GM19099 (cell line): ENCODE results near the gene GRM7.

Experiments
- POLR2A ChIP-seq: IDR thresholded peaks from 3 replicates; pipeline ENCODE4 v1.6.1; 2011; ENCODE audit warnings: low read depth; ENCODE audit not compliant: insufficient read length; ENCODE audit errors: extremely low read depth

The GRM7 gene

DNA sequence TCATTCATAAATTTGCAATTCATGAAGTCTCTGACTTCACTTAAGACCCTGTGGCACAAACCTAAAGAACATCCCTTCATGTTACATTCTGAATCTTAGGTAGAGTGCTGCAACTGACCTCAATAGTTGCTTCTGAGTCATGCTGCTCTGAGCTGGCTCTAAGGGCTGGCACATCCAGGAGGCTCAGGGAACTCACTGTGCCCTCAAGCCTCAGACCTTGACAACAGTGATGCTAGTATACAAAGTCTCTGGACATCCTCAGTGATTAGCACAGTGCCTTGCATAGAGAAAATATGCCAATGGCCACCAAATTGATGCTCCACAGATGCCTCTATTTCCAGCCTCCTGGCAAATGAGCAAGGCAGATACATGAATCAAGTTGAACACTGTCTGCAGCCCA lies 899.8 kb downstream of the GRM7 start:
- TF ChIP-seq POLR2A: no peak

GRCh38 chr3:7764115-7764514 lies 903.2 kb downstream of the GRM7 start:
- TF ChIP-seq POLR2A: no peak

GRCh38 chr3:7766530-7766929 lies 905.6 kb downstream of the GRM7 start:
- no peak for TF ChIP-seq POLR2A

DNA sequence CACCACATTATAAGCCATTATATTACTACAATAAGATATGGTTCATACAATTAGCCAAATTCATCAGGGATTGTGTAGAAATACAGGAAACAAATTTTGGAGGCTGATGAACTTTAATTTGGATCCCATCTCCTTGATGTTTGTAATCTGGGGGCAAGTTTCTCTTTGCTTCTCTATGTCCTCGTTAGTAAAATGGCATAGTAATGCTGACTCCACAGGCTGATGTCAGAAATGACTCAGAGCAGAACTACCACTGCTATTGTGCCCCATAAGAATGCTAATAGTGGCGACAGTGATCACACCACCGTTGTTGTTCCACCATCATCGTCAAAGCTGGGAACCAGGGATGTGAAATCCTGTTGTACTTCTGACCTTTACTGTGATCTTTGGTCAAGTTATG lies 918.4 kb downstream of the GRM7 start:
- TF ChIP-seq POLR2A: no peak

DNA sequence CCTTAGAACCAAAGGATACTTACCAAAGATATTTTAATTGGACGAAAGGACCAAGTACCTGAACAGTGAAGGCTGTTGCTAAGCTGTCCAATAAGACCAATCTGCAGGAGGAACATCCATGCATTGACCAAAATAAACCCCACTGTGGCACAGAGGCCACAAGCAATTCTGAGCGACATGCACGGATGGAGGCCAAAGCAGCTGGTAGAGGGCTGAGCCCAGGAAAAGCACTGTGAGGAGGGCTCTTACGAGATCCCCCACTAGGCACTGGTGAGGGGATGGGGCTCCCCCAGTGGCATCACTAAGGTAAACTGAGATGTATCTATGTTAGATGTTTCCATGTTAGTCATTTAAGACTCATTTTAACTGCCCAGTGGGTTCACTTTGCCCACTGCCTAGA lies 920.5 kb downstream of the GRM7 start:
- no peak for TF ChIP-seq POLR2A

DNA sequence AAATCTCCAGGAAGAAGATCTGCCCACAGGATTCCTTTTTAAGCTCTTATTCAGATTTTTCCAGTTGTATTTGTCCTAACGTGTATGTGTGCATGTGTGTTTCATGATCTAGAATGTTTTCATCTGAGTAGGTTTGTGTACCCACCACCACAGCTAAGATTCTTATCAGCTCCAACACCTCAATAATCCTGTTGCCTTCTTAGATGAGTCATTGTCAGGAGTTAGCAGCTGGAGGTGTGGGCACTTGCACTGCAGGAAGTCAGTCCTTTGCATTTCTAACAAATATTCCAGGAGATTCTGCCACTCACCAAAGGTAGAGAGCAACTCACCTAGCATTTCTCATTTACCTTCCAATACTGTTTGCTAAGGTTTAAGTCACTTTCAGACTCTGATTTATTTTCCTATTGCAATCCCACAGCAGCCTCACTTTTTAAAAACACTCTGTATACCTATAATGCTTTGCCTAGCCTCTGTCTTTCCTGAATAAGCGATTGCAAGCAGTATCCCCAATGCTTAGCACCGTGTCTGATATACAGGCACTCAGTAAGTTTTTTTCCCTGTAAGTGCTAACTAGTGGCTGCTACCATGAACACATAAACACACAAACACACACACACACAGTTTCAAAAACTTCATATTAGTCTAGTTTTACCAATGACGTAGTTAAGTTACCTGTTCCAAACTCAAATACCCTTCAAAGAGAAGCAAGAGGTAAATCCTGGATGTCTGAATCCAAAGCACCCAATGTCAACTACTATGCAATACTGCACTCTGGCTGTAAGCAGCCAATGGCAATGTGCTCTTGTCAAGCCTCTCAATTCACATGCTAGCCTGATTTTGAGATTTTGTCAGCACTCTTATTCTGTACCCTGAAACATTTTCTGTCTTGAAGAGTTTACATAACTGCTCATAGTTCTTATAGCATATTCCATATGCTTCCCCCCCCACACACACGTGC lies 927.2 kb downstream of the GRM7 start:
- TF ChIP-seq POLR2A: no peak

DNA sequence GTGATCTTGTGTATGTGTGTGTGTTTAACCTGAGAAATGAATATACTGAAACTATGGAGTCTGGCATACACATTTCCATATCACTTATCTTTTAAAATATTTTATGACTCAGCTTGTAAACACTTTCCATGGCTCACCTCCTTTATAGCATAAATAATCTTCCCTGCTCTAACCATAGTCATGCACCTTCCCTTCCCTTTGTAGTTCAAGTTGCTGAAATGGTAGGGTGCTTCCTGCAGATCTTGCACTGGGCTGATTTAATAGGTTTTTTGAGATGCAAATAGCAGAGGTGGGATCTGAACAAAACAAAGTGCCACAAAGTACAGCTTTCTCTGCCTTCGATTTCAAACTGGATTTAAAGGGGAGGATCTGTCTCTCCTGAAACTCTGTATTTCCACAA lies 928.0 kb downstream of the GRM7 start:
- no peak for TF ChIP-seq POLR2A

DNA sequence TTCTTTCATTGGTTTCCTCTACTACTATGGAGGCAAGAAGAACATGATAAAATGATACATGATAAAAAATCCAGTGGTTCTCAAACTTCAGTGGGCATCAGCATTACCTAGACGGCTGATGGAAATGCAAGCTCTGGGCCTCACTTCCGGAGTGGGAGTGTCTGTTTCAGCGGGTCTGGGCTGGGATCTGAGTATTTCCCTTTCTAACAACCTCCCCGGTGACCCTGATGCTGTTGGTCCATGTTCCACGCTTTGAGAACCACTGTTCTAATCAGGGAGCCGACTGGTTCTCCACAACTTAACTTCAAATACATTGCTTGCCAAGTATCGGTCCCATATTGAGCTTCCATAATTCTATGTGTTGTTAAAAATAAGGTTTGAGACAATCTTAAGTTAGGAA lies 928.4 kb downstream of the GRM7 start:
- TF ChIP-seq POLR2A: no peak

DNA sequence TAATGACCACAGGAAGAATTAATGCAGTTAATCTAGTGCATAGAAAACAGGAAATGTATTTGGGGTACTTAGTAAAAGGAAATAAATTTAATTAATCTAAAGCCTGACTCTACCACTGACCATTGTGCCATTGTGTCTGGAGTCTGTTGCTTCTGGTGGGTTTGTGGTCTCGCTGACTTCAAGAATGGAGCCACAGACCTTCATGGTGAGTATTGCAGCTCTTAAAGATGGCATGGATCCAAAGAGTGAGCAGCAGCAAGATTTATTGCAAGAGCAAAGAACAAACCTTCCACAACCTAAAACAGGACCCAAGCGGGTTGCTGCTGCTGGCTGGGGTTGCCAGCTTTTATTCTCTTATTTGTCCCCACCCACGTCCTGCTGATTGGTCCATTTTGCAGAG lies 929.2 kb downstream of the GRM7 start:
- no peak for TF ChIP-seq POLR2A
